Lower lobe of right lung (tissue), 2 donors: Measurements from ENCODE around the gene GCC2. TPM values are rescaled to one million over a fixed set of nuclear protein-coding genes. Genes with fewer than 3 reads are reported as not detected.
"Not testable (repeated sequence)": the region's sequence is repeated elsewhere in the genome, so short reads cannot be mapped to it uniquely, and the experiment has no call there.

Experiments
- ATAC-seq, 2 donors: fragments of 200-7000 bp; cut with Tn5 transposase; one replicate each; pipeline ENCODE4 v1.9.1; 2020 to 2022; ENCODE audit warnings: mild to moderate bottlenecking in 2 of 2, moderate library complexity in 2 of 2
- DNase-seq: peaks from one replicate; pipeline ENCODE4 v3.0.0-alpha.2; 2020
- H3K27ac ChIP-seq: fragments of 200-600 bp; one replicate; pipeline ENCODE4 v1.8.0; 2022
- H3K27me3 ChIP-seq: fragments of 200-600 bp; one replicate; pipeline ENCODE4 v1.8.0; 2022; ENCODE audit warnings: low read depth
- H3K36me3 ChIP-seq: fragments of 200-600 bp; one replicate; pipeline ENCODE4 v1.8.0; 2022; ENCODE audit warnings: mild to moderate bottlenecking
- H3K4me1 ChIP-seq: fragments of 200-600 bp; one replicate; pipeline ENCODE4 v1.8.0; 2022
- H3K4me3 ChIP-seq: fragments of 200-600 bp; one replicate; pipeline ENCODE4 v1.8.0; 2022; ENCODE audit warnings: mild to moderate bottlenecking
- H3K9me3 ChIP-seq: fragments of 200-600 bp; one replicate; pipeline ENCODE4 v1.8.0; 2022
- intact Hi-C: fragments of 100-400 bp; cut with DNase I; formaldehyde crosslinking; loops from one replicate; pipeline ENCODE4 v1.11.0; 2022
- total RNA-seq: library from RNA; stranded (reverse); fragmentation: NEBNext Ultra II Directional; extraction: Animal tissue kit (Norgen Biotek cat#: 25700); gene quantifications from one replicate; pipeline ENCODE4 v1.2.1, GENCODE V29; 2021
- TF ChIP-seq, protein P1 (sequence below): fragments of 200-600 bp; IDR thresholded peaks from one replicate; pipeline ENCODE4 v1.8.0; 2022; ENCODE audit warnings: antibody characterized with exemption, mild to moderate bottlenecking
- donor health status: DM: no; HTN: yes; CAD: no; lungs with severe emphysema.

Gene GCC2
- total RNA-seq, 1 donor from 2014 or later = 52.4 TPM

DNA sequence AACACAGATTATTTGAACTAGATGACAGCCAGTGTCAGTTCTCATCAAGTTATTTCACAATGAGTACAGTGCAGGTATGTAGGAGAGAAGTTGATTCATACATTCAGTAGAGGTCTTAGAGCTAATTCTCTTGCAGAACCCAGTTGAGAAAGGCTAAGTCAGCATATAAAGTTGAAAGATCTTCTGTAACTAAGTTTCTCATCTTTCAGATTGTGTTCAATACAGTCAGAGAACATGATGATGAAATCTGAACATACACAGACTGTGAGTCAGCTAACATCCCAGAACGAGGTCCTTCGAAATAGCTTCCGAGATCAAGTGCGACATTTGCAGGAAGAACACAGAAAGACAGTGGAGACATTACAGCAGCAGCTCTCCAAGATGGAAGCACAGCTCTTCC lies 43.4 kb downstream of the GCC2 start:
- DNase-seq = no peak
- no peaks in the 10 kb centered on the region for H3K4me1 ChIP-seq
- no peak overlapping the region for H3K4me3 ChIP-seq
- no peak for ATAC-seq
- no peaks in the 10 kb centered on the region for H3K9me3 ChIP-seq
- H3K27me3 ChIP-seq = no peaks in the 10 kb centered on the region
- intact Hi-C loops = no loop called here
- TF ChIP-seq, protein P1, sequence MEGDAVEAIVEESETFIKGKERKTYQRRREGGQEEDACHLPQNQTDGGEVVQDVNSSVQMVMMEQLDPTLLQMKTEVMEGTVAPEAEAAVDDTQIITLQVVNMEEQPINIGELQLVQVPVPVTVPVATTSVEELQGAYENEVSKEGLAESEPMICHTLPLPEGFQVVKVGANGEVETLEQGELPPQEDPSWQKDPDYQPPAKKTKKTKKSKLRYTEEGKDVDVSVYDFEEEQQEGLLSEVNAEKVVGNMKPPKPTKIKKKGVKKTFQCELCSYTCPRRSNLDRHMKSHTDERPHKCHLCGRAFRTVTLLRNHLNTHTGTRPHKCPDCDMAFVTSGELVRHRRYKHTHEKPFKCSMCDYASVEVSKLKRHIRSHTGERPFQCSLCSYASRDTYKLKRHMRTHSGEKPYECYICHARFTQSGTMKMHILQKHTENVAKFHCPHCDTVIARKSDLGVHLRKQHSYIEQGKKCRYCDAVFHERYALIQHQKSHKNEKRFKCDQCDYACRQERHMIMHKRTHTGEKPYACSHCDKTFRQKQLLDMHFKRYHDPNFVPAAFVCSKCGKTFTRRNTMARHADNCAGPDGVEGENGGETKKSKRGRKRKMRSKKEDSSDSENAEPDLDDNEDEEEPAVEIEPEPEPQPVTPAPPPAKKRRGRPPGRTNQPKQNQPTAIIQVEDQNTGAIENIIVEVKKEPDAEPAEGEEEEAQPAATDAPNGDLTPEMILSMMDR = no peak
- H3K27ac ChIP-seq = no peak overlapping the region
- peaks cover 94% of the 10 kb centered on the region for H3K36me3 ChIP-seq

DNA sequence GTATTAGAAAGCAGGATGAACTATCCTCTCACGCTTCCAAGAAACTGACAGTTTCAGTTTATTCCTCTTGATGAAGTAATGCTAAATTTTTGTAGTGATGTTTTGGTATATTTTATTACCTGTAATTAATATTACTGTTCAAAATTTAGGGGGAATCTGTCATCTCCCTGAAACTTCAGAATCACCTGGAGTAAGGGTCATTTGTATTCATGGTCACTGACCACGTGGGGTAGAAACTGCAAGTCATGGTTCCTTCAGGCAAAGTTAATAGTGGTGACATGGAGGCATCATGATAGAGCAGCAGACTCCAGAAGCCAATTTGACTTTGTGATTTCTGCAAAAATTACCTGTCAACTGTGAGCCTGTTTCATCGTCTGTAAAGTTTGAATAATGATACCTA lies 47.2 kb downstream of the GCC2 start:
- not testable (repeated sequence) for ATAC-seq, H3K9me3 ChIP-seq
- peaks cover 81% of the 10 kb centered on the region for H3K36me3 ChIP-seq

DNA sequence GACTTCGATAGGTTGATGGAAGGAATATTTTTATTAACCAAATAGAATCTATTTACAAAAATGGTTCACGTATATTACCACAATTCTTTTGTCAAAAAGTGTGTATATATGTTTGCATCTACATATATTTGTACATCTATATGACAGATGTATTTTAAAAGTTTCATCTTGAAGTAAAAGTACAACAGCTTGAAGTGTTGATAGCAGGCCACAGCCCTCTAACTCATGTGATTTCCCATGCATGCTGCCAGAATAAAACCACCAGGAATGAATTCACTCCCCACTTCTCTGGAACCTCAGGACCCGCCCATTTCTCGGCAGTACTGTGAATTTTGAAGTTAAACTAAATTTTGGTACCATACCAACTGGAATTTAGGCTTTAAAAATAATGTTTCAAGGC lies 58.6 kb downstream of the GCC2 start:
- H3K36me3 ChIP-seq = peaks cover 25% of the 10 kb centered on the region
- intact Hi-C loops, ATAC-seq, H3K27ac ChIP-seq, H3K4me3 ChIP-seq, H3K27me3 ChIP-seq, DNase-seq, H3K9me3 ChIP-seq, H3K4me1 ChIP-seq: not testable (repeated sequence)

More for the DNA sequence above, 47.2 kb downstream of the GCC2 start:
- H3K27ac ChIP-seq, H3K4me1 ChIP-seq, intact Hi-C loops, H3K4me3 ChIP-seq, H3K27me3 ChIP-seq, DNase-seq: not testable (repeated sequence)

DNA sequence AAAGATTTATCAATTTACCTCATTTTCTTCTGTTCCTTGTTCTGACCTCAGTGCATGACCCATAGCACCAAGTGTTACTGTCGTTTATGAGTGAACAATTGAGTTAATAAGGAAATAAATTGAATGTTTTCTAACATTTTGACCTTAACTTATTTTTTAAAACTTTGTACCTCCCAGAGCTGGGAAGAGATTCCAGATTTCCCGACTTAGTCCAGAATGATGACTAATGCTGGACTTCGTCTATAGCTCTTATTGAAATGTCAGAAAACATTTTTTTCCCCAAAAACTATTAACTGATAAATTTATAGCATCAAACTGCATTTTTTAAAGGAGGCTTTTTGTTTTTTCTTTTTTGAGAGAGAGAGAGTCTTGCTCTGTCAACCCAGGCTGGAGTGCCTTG lies 63.4 kb downstream of the GCC2 start:
- H3K4me3 ChIP-seq, H3K27ac ChIP-seq, intact Hi-C loops, H3K36me3 ChIP-seq, H3K9me3 ChIP-seq, ATAC-seq, DNase-seq, H3K27me3 ChIP-seq, H3K4me1 ChIP-seq: not testable (repeated sequence)

DNA sequence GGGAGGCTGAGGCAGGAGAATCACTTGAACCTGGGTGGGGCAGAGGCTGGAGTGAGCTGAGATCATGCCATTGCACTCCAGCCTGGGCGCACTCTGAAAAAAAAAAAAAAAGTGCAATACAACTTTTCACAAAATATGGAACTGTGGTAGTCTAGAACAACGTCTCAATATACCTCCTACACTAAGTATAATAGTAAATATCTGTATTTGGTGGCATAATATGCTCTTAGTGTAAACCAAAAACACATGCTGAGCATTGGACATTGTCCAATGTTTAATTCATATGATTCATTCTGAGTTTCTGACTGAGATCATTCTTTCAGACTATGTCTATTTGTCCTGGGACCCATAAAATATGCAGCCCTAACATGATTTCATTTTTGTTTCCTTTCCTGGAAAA lies 65.5 kb downstream of the GCC2 start:
- intact Hi-C loops, H3K27me3 ChIP-seq, DNase-seq, H3K9me3 ChIP-seq, H3K27ac ChIP-seq, H3K4me1 ChIP-seq, ATAC-seq, H3K36me3 ChIP-seq, H3K4me3 ChIP-seq: not testable (repeated sequence)

DNA sequence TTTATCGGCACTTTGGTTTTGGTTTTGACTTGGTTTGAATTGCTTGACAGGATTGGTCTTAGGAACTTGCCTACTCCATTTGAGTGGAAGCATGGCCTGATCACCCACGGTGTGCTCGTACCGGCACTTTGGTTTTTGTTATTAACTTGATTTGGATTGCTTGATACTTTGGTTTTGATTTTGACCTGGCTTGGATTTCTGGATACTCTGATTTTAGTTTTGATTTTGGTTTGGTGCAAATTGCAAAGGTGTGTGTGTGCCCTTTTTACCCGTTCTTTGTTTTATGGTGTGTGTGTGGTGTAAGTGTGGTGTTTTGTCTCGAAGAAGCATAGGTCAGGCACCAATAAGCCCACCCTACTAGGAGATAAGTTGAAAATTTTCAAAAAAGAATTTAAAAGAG lies 75.7 kb downstream of the GCC2 start:
- ATAC-seq, H3K27me3 ChIP-seq, H3K4me3 ChIP-seq, H3K4me1 ChIP-seq, H3K27ac ChIP-seq, intact Hi-C loops, H3K9me3 ChIP-seq, DNase-seq, H3K36me3 ChIP-seq: not testable (repeated sequence)

DNA sequence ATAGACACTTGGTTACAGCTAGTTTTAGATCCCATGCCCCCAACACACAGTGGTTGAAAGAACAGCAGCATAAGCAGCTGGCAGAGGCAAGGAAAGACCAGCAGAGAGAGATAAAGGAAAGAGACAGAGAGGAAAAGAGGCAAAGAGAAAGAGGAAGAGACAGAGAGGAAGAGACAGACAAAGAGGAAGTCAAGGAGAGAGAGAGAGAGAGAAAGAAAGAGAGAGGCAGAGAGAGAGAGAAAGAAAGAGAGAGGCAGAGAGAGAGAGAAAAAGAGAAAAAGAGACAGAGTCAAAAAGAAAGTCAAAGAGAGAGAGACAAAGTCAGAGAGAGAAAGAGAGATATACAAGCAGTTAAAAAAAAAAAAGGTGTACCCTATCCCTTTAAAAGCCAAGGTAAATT lies 76.3 kb downstream of the GCC2 start:
- H3K36me3 ChIP-seq, H3K4me1 ChIP-seq, H3K9me3 ChIP-seq, DNase-seq, H3K4me3 ChIP-seq, H3K27ac ChIP-seq, H3K27me3 ChIP-seq, intact Hi-C loops, ATAC-seq: not testable (repeated sequence)

DNA sequence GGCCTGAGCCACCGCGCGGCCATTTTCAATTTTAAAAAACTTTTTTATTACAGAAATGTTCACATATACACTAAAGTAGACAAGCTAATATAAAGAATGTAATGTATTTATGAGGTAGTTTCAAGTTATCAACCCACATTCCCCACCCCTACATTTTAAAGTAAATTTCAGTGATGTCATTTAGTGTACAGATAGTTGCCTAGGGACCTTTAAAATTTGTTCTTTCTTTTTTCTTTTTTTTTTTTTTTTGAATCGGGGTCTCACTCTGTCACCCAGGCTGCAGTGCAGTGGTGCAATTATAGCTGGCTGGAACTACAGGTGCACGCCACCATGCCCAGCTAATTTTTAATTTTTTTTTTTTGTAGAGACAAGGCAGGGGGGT lies 82.7 kb downstream of the GCC2 start:
- DNase-seq (no peak), ATAC-seq (no peak)
- no peak overlapping the region for H3K27ac ChIP-seq
- intact Hi-C loops = no loop called here
- TF ChIP-seq, protein P1 = no peak
- H3K4me3 ChIP-seq = no peak overlapping the region
- no peaks in the 10 kb centered on the region for H3K9me3 ChIP-seq
- H3K4me1 ChIP-seq = peaks cover 19% of the 10 kb centered on the region
- H3K27me3 ChIP-seq = no peaks in the 10 kb centered on the region
- H3K36me3 ChIP-seq = no peaks in the 10 kb centered on the region
